NT2/D1 (cell line): ENCODE results near the gene WDR59.

Source experiments
- DNase-seq: peaks from one replicate; pipeline ENCODE4 v3.0.0-alpha.2; 2011; ENCODE audit warnings: low read depth, low spot score
- H3K27me3 ChIP-seq: 2 replicates; pipeline ENCODE4 v1.6.0; 2011; ENCODE audit warnings: mild to moderate bottlenecking; ENCODE audit not compliant: insufficient read length, insufficient read depth
- H3K36me3 ChIP-seq: 2 replicates; pipeline ENCODE4 v1.6.1; 2011; ENCODE audit warnings: mild to moderate bottlenecking, low read length, mixed read lengths; ENCODE audit not compliant: insufficient read depth, insufficient read length
- H3K4me1 ChIP-seq: 2 replicates; pipeline ENCODE4 v1.5.1; 2011; ENCODE audit not compliant: insufficient read depth, insufficient read length
- H3K4me3 ChIP-seq: 2 replicates; pipeline ENCODE4 v1.5.1; 2011; ENCODE audit warnings: low read depth; ENCODE audit not compliant: insufficient read length
- H3K9ac ChIP-seq: 2 replicates; pipeline ENCODE4 v1.6.0; 2011; ENCODE audit warnings: low read depth; ENCODE audit not compliant: insufficient read length
- H3K9me3 ChIP-seq: 2 replicates; pipeline ENCODE4 v1.5.1; 2011; ENCODE audit warnings: mild to moderate bottlenecking, low read length; ENCODE audit not compliant: insufficient read depth
- SUZ12 ChIP-seq: IDR thresholded peaks from 2 replicates; pipeline ENCODE4 v1.6.1; 2011; ENCODE audit not compliant: insufficient read length, insufficient read depth; ENCODE audit errors: extremely low read depth
- YY1 ChIP-seq: IDR thresholded peaks from 2 replicates; pipeline ENCODE4 v1.6.1; 2011; ENCODE audit not compliant: insufficient read length, insufficient read depth
- ZNF274 ChIP-seq: IDR thresholded peaks from 2 replicates; pipeline ENCODE4 v1.6.1; 2011; ENCODE audit warnings: mild to moderate bottlenecking, low read depth, low read length

Gene WDR59

GRCh38 chr16:74903901-74904678 is 80.8 kb downstream of the WDR59 start:
- no peaks in the 10 kb centered on the region for H3K27me3 ChIP-seq
- TF ChIP-seq SUZ12 (no peak), YY1 (no peak), ZNF274 (no peak)
- no peak overlapping the region for H3K9ac ChIP-seq
- H3K4me3 ChIP-seq = no peak overlapping the region
- H3K9me3 ChIP-seq = peaks cover 15% of the 10 kb centered on the region; the same call in 1 of the 2 replicates
- peaks cover under 1% of the 10 kb centered on the region for H3K4me1 ChIP-seq
- no peak for DNase-seq
- H3K36me3 ChIP-seq = peaks cover 48% of the 10 kb centered on the region

- Histone ChIP-seq H3K4me1 (peaks cover 6% of the 10 kb centered on the region), H3K9ac (no peak overlapping the region), H3K27me3 (no peaks in the 10 kb centered on the region), H3K4me3 (no peak overlapping the region), H3K9me3 (peaks cover 15% of the 10 kb centered on the region; the same call in 1 of the 2 replicates), H3K36me3 (peaks cover 50% of the 10 kb centered on the region)
- no peak for DNase-seq
- no peak for TF ChIP-seq SUZ12
- no peak for TF ChIP-seq ZNF274
Measured at GRCh38 chr16:74903120-74903519, 81.8 kb downstream of the WDR59 start.

- H3K9me3 ChIP-seq = peaks cover 8% of the 10 kb centered on the region; the same call in 1 of the 2 replicates
- DNase-seq = no peak
- H3K9ac ChIP-seq = no peak overlapping the region
- H3K36me3 ChIP-seq = peaks cover 41% of the 10 kb centered on the region
- H3K27me3 ChIP-seq = no peaks in the 10 kb centered on the region
- H3K4me3 ChIP-seq = no peak overlapping the region
- no peak for TF ChIP-seq ZNF274
- TF ChIP-seq SUZ12 = no peak
- TF ChIP-seq YY1 = no peak
- H3K4me1 ChIP-seq = peaks cover 6% of the 10 kb centered on the region
Measured at GRCh38 chr16:74902161-74902560, 82.8 kb downstream of the WDR59 start.

GRCh38 chr16:74901606-74902005 is 83.3 kb downstream of the WDR59 start:
- TF ChIP-seq ZNF274 (no peak), SUZ12 (no peak), YY1 (no peak)
- no peak for DNase-seq

GRCh38 chr16:74899816-74900215 is 85.1 kb downstream of the WDR59 start:
- TF ChIP-seq YY1 (no peak), ZNF274 (no peak), SUZ12 (no peak)
- Histone ChIP-seq H3K36me3 (peaks cover 36% of the 10 kb centered on the region), H3K27me3 (no peaks in the 10 kb centered on the region), H3K9ac (no peak overlapping the region), H3K4me3 (no peak overlapping the region), H3K4me1 (peaks cover 6% of the 10 kb centered on the region), H3K9me3 (no peaks in the 10 kb centered on the region)
- DNase-seq = no peak

More at GRCh38 chr16:74901606-74902005, 83.3 kb downstream of the WDR59 start:
- H3K4me3 ChIP-seq = no peak overlapping the region
- H3K4me1 ChIP-seq = peaks cover 6% of the 10 kb centered on the region
- no peaks in the 10 kb centered on the region for H3K27me3 ChIP-seq
- H3K9ac ChIP-seq = no peak overlapping the region
- H3K9me3 ChIP-seq = peaks cover 2% of the 10 kb centered on the region; the same call in 1 of the 2 replicates
- peaks cover 35% of the 10 kb centered on the region for H3K36me3 ChIP-seq

- H3K9me3 ChIP-seq = no peaks in the 10 kb centered on the region
- H3K36me3 ChIP-seq = peaks cover 32% of the 10 kb centered on the region
- no peak overlapping the region for H3K4me3 ChIP-seq
- no peaks in the 10 kb centered on the region for H3K27me3 ChIP-seq
- no peak overlapping the region for H3K9ac ChIP-seq
- no peak for DNase-seq
- TF ChIP-seq ZNF274 = no peak
- TF ChIP-seq YY1 = no peak
- no peak for TF ChIP-seq SUZ12
- H3K4me1 ChIP-seq = peaks cover 6% of the 10 kb centered on the region
Measured at GRCh38 chr16:74898659-74899058, 86.3 kb downstream of the WDR59 start.

- Histone ChIP-seq H3K9ac (no peak overlapping the region), H3K36me3 (peaks cover 36% of the 10 kb centered on the region), H3K4me3 (no peak overlapping the region), H3K27me3 (no peaks in the 10 kb centered on the region), H3K9me3 (no peaks in the 10 kb centered on the region), H3K4me1 (peaks cover 8% of the 10 kb centered on the region)
- no peak for DNase-seq
- no peak for TF ChIP-seq ZNF274
- TF ChIP-seq YY1 = no peak
- TF ChIP-seq SUZ12 = no peak
Measured at GRCh38 chr16:74896389-74897370, 88.2 kb downstream of the WDR59 start.
